Cardiac fibroblast (primary cell): ENCODE data around the gene NDC1.

Source experiments
- DNase-seq, 2 donors: peaks; one replicate each; pipeline versions ENCODE4 v3.0.0 to v3.0.0-alpha.2; 2010; ENCODE audit warnings: low read depth in 2 of 2
- H3K4me3 ChIP-seq, 2 donors: replicated peaks in 1 of 2; 1 replicate in 1 of 2; 2 replicates in 1 of 2; pipeline ENCODE4 v1.5.1; 2011; ENCODE audit warnings: low read depth in 2 of 2, low read length in 2 of 2, mild to moderate bottlenecking in 2 of 2, moderate library complexity in 1 of 2
- CTCF ChIP-seq: IDR thresholded peaks from one replicate; pipeline ENCODE4 v1.5.1; 2011; ENCODE audit warnings: low read depth, mild to moderate bottlenecking, low read length, inconsistent platforms

Gene NDC1

GRCh38 chr1:53730224-53730865 lies 107.8 kb downstream of the NDC1 start:
- no peak overlapping the region for H3K4me3 ChIP-seq
- DNase-seq: no peak

DNA sequence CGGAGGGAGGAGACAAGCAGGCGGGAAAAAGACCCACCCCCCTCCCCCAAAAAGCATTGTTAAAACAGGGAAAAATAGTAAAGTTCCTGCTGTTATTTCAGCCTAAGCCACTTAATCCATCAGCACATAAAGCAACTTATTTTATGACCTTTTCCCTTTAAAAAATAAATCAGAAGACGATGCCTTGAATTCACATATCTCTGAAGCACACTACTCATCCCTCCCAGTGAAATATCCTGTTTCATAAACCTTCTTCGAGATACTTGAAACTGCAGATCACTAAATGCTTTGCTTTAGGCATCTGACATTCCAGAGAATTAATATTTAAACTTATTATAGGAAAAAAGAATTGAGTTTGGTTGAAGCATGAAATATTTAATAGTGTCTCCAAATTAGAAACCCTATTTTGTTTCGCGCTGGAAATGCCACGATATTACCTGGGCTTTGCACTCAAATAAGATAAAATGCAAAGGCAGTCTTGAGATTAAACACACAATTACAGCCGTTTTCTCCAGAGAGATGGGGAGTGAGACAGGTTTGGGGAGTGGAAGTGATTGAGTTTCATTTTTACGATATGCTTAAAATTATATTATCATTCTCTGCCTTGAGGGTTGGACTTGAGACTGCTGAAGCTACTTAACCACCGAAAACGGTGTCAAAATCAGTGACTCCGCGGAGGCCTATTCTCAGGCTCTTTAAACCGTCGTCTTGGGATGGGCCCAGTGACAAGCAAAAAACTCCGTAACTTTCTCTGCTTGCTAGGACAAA lies 108.5 kb downstream of the NDC1 start:
- TF ChIP-seq CTCF: no peak
- DNase-seq: no peak
- no peak overlapping the region for H3K4me3 ChIP-seq

More at GRCh38 chr1:53730224-53730865, 107.8 kb downstream of the NDC1 start:
- TF ChIP-seq CTCF: no peak

DNA sequence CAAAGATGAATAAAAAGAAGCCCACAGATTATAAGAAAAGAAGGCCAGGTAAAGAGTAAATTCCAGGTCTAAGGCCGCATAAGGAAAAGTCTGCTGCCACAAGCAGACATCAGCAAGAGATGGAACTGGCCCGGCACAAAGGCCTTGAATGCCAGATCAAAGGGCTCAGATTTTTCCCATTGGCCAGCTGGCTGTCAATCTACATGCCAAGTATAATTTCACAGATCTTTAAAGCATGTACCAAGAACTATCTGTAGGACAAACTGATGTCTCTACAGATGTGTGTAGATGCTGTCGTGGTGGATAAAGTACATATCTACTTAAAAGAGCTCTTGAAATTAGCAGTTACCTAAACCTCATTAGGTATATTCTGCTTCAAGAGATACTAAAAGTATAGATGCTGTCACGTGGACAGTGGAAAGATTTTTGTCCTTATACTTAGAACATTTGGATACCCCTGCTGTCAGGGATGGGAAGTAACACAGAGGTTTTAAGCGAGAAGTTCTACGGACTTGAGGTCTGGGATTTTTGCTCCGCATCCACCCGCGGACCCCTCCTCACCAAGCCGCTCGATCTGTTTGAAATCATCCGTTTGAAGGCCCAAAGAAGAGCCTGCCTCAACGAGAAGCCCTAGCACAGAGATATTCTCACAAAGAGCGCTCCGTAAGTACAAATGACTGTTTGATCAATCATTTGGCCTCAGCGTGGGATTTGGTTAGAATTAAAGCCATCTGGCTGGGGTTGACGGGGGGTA lies 109.2 kb downstream of the NDC1 start:
- no peak for DNase-seq
- TF ChIP-seq CTCF: no peak
- no peak overlapping the region for H3K4me3 ChIP-seq

DNA sequence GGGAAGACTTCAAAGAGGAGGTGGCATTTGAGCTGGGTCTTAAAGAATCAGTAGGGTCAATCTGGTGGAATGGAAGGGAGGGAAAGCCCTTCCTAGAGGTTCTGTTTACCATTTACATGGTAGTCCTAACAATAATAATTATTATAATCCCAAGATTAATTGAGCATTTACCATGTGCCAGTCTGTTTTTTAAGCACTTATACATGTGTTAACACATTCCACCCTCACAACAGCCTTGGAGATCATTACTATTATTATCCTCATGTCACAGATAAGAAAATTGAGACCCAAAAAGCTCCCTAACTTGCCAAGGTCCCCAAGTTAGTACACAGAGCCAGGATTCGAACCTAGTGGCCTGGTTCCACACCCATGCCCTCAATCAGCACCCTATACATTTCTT lies 109.9 kb downstream of the NDC1 start:
- H3K4me3 ChIP-seq: no peak overlapping the region
- TF ChIP-seq CTCF: no peak
- DNase-seq: no peak

DNA sequence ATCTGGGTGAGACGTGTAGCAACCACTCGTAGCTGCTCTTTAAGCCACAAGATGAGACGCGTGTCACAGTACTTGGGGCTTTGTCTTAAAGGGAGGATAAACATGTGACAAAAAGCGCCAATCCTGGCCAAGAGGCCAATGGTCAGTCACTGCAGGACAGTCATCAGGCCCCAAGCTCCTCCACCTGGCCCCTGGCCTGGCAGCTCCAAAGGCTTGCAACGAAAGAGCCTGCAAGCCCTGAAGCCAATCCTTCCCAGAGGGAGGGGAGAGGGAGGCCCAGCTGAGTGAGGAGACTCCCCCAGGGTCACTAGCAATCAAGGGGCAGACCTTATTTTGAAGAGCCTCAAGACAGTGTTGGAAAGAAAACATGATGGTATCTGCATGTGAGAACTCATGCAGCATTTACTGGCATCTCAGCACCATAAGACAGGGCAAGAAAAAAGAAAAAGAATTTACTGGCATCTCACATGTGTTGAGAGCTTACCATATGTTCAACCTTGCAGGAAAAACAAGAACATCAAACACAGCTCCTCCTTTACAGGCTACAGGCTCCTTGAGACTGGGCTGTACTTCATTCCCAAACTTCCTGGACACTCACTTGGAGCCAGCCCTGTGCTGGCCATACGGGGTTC lies 110.5 kb downstream of the NDC1 start:
- DNase-seq: no peak
- TF ChIP-seq CTCF: no peak
- no peak overlapping the region for H3K4me3 ChIP-seq

DNA sequence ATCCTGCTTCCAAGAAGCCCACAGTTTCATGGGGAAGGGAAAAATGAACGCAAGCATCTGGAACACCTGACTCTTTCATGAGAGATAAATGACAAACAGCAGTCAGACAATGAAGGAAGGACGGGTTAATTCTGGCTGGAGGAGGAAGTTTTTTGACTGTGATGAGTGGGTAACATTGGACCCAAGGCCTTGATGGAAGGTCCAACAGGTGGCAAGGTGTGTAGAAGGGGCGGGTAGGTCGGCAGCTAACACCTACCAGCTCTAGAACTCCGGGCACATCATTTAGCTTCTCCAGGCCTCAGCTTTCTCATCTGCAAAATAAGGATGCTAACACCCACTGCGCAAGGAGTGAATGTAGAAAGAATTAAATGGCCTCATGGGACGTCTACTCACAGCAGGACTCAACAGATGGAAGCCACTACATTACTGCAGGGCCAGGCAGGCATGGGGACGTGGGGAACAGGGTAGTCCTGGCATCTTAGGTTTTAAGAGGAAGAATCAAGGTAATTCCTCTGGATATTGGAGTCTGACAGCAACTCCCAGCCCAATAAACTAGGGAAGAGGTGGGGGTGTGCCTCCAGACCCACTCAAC lies 112.0 kb downstream of the NDC1 start:
- DNase-seq: no peak
- H3K4me3 ChIP-seq: no peak overlapping the region
- TF ChIP-seq CTCF: no peak
